HepG2 (cell line): ENCODE data around the gene NEDD8. TPM values are rescaled to one million over a fixed set of nuclear protein-coding genes. Genes with fewer than 3 reads are reported as not detected.
A peak's percentile ranks its signal among the peaks of the same experiment; 100 is the strongest.

Experiments used
- CENPT ChIP-seq: sonication (generic); formaldehyde crosslinking; IDR thresholded peaks from 2 replicates; pipeline ENCODE4 v1.8.0; 2022; ENCODE audit warnings: low read depth, mild to moderate bottlenecking, moderate library complexity, missing genetic modification reagents
- E2F2 ChIP-seq: sonication (generic); formaldehyde crosslinking; IDR thresholded peaks from 2 replicates; pipeline ENCODE4 v1.4.0; 2020; ENCODE audit warnings: missing genetic modification reagents, borderline replicate concordance
- ETV6 ChIP-seq: sonication (generic); formaldehyde crosslinking; conservative IDR thresholded peaks from 2 replicates; pipeline ENCODE4 v1.4.0; 2020; ENCODE audit warnings: missing genetic modification reagents
- GTF2F1 ChIP-seq: fragments of 150-350 bp; IDR thresholded peaks from 2 replicates; pipeline ENCODE4 v1.6.1; 2014; ENCODE audit warnings: low read length
- HMGXB3 ChIP-seq: sonication (generic); formaldehyde crosslinking; IDR thresholded peaks from 2 replicates; pipeline ENCODE4 v1.4.0; 2020; ENCODE audit warnings: missing genetic modification reagents, borderline replicate concordance
- KDM1A ChIP-seq: IDR thresholded peaks from 2 replicates; pipeline ENCODE4 v1.6.1; 2016; ENCODE audit warnings: missing compliant biosample characterization
- MAFG ChIP-seq: sonication (generic); formaldehyde crosslinking; IDR thresholded peaks from 2 replicates; pipeline ENCODE4 v1.5.1; 2020; ENCODE audit warnings: mild to moderate bottlenecking, missing genetic modification reagents
- SATB2 ChIP-seq: sonication (generic); formaldehyde crosslinking; IDR thresholded peaks from 2 replicates; pipeline ENCODE4 v1.5.0; 2020; ENCODE audit warnings: missing genetic modification reagents
- SMARCC2 ChIP-seq: fragments of 450-650 bp; IDR thresholded peaks from 2 replicates; pipeline ENCODE4 v1.6.1; 2017; ENCODE audit warnings: antibody characterized with exemption, mild to moderate bottlenecking
- SSRP1 ChIP-seq: IDR thresholded peaks from 2 replicates; pipeline ENCODE4 v1.6.1; 2016; ENCODE audit warnings: control low read depth
- THYN1 ChIP-seq: sonication (generic); formaldehyde crosslinking; IDR thresholded peaks from 2 replicates; pipeline ENCODE4 v1.8.1; 2023; ENCODE audit warnings: low read depth, mild to moderate bottlenecking, moderate library complexity, missing genetic modification reagents, borderline replicate concordance
- TRIM22 ChIP-seq: fragments of 450-650 bp; IDR thresholded peaks from 2 replicates; pipeline ENCODE4 v1.6.1; 2017
- ZBTB10 ChIP-seq: sonication (generic); formaldehyde crosslinking; IDR thresholded peaks from 2 replicates; pipeline ENCODE4 v1.4.0; 2020; ENCODE audit warnings: missing genetic modification reagents, borderline replicate concordance
- ZBTB37 ChIP-seq: sonication (generic); formaldehyde crosslinking; IDR thresholded peaks from 2 replicates; pipeline ENCODE4 v1.4.0; 2020; ENCODE audit warnings: mild to moderate bottlenecking, missing genetic modification reagents
- ZNF292 ChIP-seq: sonication (generic); formaldehyde crosslinking; IDR thresholded peaks from 2 replicates; pipeline ENCODE4 v1.8.1; 2022; ENCODE audit warnings: mild to moderate bottlenecking, low read depth, missing genetic modification reagents, borderline replicate concordance
- ZNF724P ChIP-seq: sonication (generic); formaldehyde crosslinking; IDR thresholded peaks from 2 replicates; pipeline ENCODE4 v1.8.0; 2022; ENCODE audit warnings: missing genetic modification reagents, borderline replicate concordance
- ZNF768 ChIP-seq: sonication (generic); formaldehyde crosslinking; IDR thresholded peaks from 2 replicates; pipeline ENCODE4 v1.4.0; 2020; ENCODE audit warnings: missing genetic modification reagents
- ZNF780A ChIP-seq: sonication (generic); formaldehyde crosslinking; IDR thresholded peaks from 2 replicates; pipeline ENCODE4 v1.8.0; 2022; ENCODE audit warnings: mild to moderate bottlenecking, missing genetic modification reagents, moderate library complexity
- ZNF841 ChIP-seq: sonication (generic); formaldehyde crosslinking; IDR thresholded peaks from 2 replicates; pipeline ENCODE4 v1.8.1; 2023; ENCODE audit warnings: missing genetic modification reagents, borderline replicate concordance
- polyA plus RNA-seq, 8 experiments: library from polyadenylated mRNA; depleted of rRNA in 3 of 8; stranded (reverse) in 7 of 8; unstranded in 1 of 8; fragments of >200 nt; fragmentation: Illumina TruSeq in 4 of 8; extraction: Trizol in 4 of 8; gene quantifications; 2 replicates each; pipeline versions ENCODE4 v1.2.1 to v1.2.3, GENCODE V29; 2011 to 2016; ENCODE audit warnings: low read depth in 4 of 8, missing spikeins in 1 of 8, mixed read lengths in 1 of 8; ENCODE audit not compliant: insufficient read depth in 1 of 8
- total RNA-seq, 5 experiments: library from RNA; depleted of rRNA; stranded (reverse); fragments of >200 nt; fragmentation: Illumina TruSeq; extraction: Trizol; gene quantifications; 2 replicates each; pipeline ENCODE4 v1.2.3, GENCODE V29; 2016; ENCODE audit warnings: low read depth in 1 of 5

Gene NEDD8
- total and polyA plus RNA-seq, 2 of the 13 experiments (the other 11 are each of a cell fraction or from before 2014, with no cell fraction given), result 535 to 713 TPM

- TF ChIP-seq SATB2 (CRISPR knock-in tag) (no peak), ZNF780A (no peak), HMGXB3 (CRISPR knock-in tag) (no peak), CENPT (CRISPR knock-in tag) (no peak), SSRP1 (peak; percentile 90), ZNF292 (CRISPR knock-in tag) (no peak), ZBTB10 (no peak), ZBTB37 (no peak), ZNF768 (no peak), KDM1A (no peak), GTF2F1 (no peak), THYN1 (no peak), ZNF724P (CRISPR knock-in tag) (no peak), ETV6 (CRISPR knock-in tag) (no peak), MAFG (CRISPR knock-in tag) (no peak), ZNF841 (no peak), E2F2 (CRISPR knock-in tag) (no peak), TRIM22 (no peak), SMARCC2 (no peak)
Observed at GRCh38 chr14:24236689-24237462, 4.7 kb upstream of the NEDD8 start (continued).
